Common myeloid progenitor, CD34-positive (primary cell): Measurements from ENCODE around the gene ARIH1.

Source experiments
- CTCF ChIA-PET: fragments of 350-600 bp; sonication (Branson Sonifier 250); formaldehyde crosslinking; loops from one replicate; lab custom pipeline; 2021; ENCODE audit warnings: antibody characterized with exemption; lab: Charles Lee
- POLR2A ChIA-PET: fragments of 350-600 bp; sonication (Branson Sonifier 250); formaldehyde crosslinking; loops from one replicate; lab custom pipeline; 2021; ENCODE audit warnings: antibody characterized with exemption; lab: Charles Lee
- DNase-seq, 3 donors: peaks; one replicate each; pipeline versions ENCODE4 v3.0.0 to v3.0.0-alpha.2; 2013
- H3K27ac ChIP-seq, 2 experiments: 1 replicate in 1 of 2; 2 replicates in 1 of 2; pipeline ENCODE4 v1.7.0; 2013; ENCODE audit warnings: inconsistent platforms in 2 of 2, low read length in 2 of 2, mild to moderate bottlenecking in 2 of 2, low read depth in 1 of 2, moderate library complexity in 1 of 2; ENCODE audit not compliant: severe bottlenecking in 2 of 2, insufficient read depth in 1 of 2, poor library complexity in 1 of 2
- H3K27me3 ChIP-seq, 5 experiments: replicated peaks in 2 of 5; 1 replicate in 3 of 5; 2 replicates in 2 of 5; pipeline versions ENCODE4 v1.6.1 to v1.7.0; 2013; ENCODE audit warnings: low read length in 4 of 5, mild to moderate bottlenecking in 2 of 5, moderate library complexity in 2 of 5, inconsistent platforms in 1 of 5; ENCODE audit not compliant: insufficient read depth in 5 of 5, control insufficient read depth in 4 of 5
- H3K36me3 ChIP-seq, 4 experiments: 1 replicate in 2 of 4; 2 replicates in 2 of 4; pipeline versions ENCODE4 v1.6.1 to v1.7.0; 2013; ENCODE audit warnings: low read length in 3 of 4, control low read depth in 1 of 4, mild to moderate bottlenecking in 1 of 4; ENCODE audit not compliant: control insufficient read depth in 4 of 4, insufficient read depth in 4 of 4
- H3K4me1 ChIP-seq, 4 experiments: 1 replicate in 3 of 4; 2 replicates in 1 of 4; pipeline versions ENCODE4 v1.6.1 to v1.7.1; 2013; ENCODE audit warnings: low read length in 3 of 4, mild to moderate bottlenecking in 3 of 4, control low read depth in 1 of 4, inconsistent platforms in 1 of 4, moderate library complexity in 1 of 4; ENCODE audit not compliant: control insufficient read depth in 4 of 4, insufficient read depth in 4 of 4; ENCODE audit errors: control extremely low read depth in 1 of 4
- H3K4me3 ChIP-seq, 7 experiments: 1 replicate in 4 of 7; 2 replicates in 3 of 7; pipeline versions ENCODE4 v1.5.1 to v1.7.0; 2013; ENCODE audit warnings: mild to moderate bottlenecking in 7 of 7, low read length in 6 of 7, moderate library complexity in 6 of 7, inconsistent platforms in 2 of 7, low read depth in 2 of 7, control low read depth in 1 of 7; ENCODE audit not compliant: insufficient read depth in 4 of 7, control insufficient read depth in 1 of 7; ENCODE audit errors: extremely low read depth in 1 of 7
- H3K9me3 ChIP-seq, 5 experiments: 1 replicate in 4 of 5; 2 replicates in 1 of 5; pipeline versions ENCODE4 v1.6.1 to v1.7.1; 2013; ENCODE audit warnings: low read length in 4 of 5, mild to moderate bottlenecking in 2 of 5, inconsistent platforms in 1 of 5, low read depth in 1 of 5, moderate library complexity in 1 of 5; ENCODE audit not compliant: control insufficient read depth in 4 of 5, insufficient read depth in 2 of 5; ENCODE audit errors: control extremely low read depth in 1 of 5
- WGBS: methylation state at CpG from one replicate; pipeline ENCODE4 v1.1.5; 2013; ENCODE audit not compliant: insufficient coverage; 5-methylcytosine and 5-hydroxymethylcytosine counted together

The ARIH1 gene

GRCh38 chr15:72532991-72533601 is 59.0 kb downstream of the ARIH1 start:
- H3K27ac ChIP-seq: no peak overlapping the region
- H3K9me3 ChIP-seq: no peaks in the 10 kb centered on the region
- H3K4me1 ChIP-seq: no peaks in the 10 kb centered on the region
- no peaks in the 10 kb centered on the region for H3K27me3 ChIP-seq
- H3K4me3 ChIP-seq: no peak overlapping the region
- peak; percentile 25 to 58 (median 58) for DNase-seq
- CTCF ChIA-PET: interaction anchor here (0.5 to 2.1 kb wide), 5 partner anchors 11 to 225 kb away, joined by 3 to 9 read pairs (median 6); no protein-coding TSS in a partner anchor
- POLR2A ChIA-PET: interaction anchor here (1.2 kb wide), 1 partner anchor 30 kb away, joined by 3 read pairs; no protein-coding TSS in a partner anchor
- WGBS: 89% methylated on average over 3 of the region's 5 CpGs
- H3K36me3 ChIP-seq: peaks cover 0 to 4% (median under 1%) of the 10 kb centered on the region in 4 experiments

GRCh38 chr15:72534523-72534922 is 60.4 kb downstream of the ARIH1 start:
- POLR2A ChIA-PET: no interaction called here
- H3K4me1 ChIP-seq: no peaks in the 10 kb centered on the region
- H3K4me3 ChIP-seq: no peak overlapping the region
- 100% methylated on average over 1 of the region's 3 CpGs for WGBS
- no peak overlapping the region for H3K27ac ChIP-seq
- H3K36me3 ChIP-seq: peaks cover 0 to 10% (median 3%) of the 10 kb centered on the region in 4 experiments
- DNase-seq: no peak
- CTCF ChIA-PET: interaction anchor here (0.7 to 2.1 kb wide), 3 partner anchors 9 to 222 kb away, joined by 4 to 9 read pairs (median 6); no protein-coding TSS in a partner anchor
- H3K9me3 ChIP-seq: peaks cover 0 to 2% (median 0%) of the 10 kb centered on the region in 5 experiments
- no peaks in the 10 kb centered on the region for H3K27me3 ChIP-seq

GRCh38 chr15:72535911-72536310 is 61.8 kb downstream of the ARIH1 start:
- Histone ChIP-seq H3K4me1 (no peaks in the 10 kb centered on the region), H3K36me3 (peaks cover 0 to 16% (median 8%) of the 10 kb centered on the region in 4 experiments), H3K9me3 (peaks cover 3 to 10% (median 6%) of the 10 kb centered on the region in 5 experiments), H3K27me3 (no peaks in the 10 kb centered on the region), H3K27ac (no peak overlapping the region), H3K4me3 (no peak overlapping the region)
- CTCF ChIA-PET: no interaction called here
- POLR2A ChIA-PET: no interaction called here
- WGBS: 97% methylated on average over 3 of the region's 3 CpGs
- DNase-seq: no peak

- Histone ChIP-seq H3K4me3 (no peak overlapping the region), H3K36me3 (peaks cover 0 to 16% (median 8%) of the 10 kb centered on the region in 4 experiments), H3K4me1 (no peaks in the 10 kb centered on the region), H3K27ac (no peak overlapping the region), H3K27me3 (no peaks in the 10 kb centered on the region), H3K9me3 (peaks cover 4 to 14% (median 6%) of the 10 kb centered on the region in 5 experiments)
- DNase-seq: no peak
- POLR2A ChIA-PET: no interaction called here
- WGBS: 93% methylated on average over 3 of the region's 3 CpGs
- CTCF ChIA-PET: no interaction called here
Measured at GRCh38 chr15:72536506-72536905, 62.4 kb downstream of the ARIH1 start.

- Histone ChIP-seq H3K27me3 (no peaks in the 10 kb centered on the region), H3K4me3 (no peak overlapping the region), H3K9me3 (peaks cover 4 to 14% (median 6%) of the 10 kb centered on the region in 5 experiments), H3K36me3 (peaks cover 0 to 16% (median 8%) of the 10 kb centered on the region in 4 experiments), H3K27ac (no peak overlapping the region), H3K4me1 (no peaks in the 10 kb centered on the region)
- POLR2A ChIA-PET: interaction anchor here (0.6 kb wide), 1 partner anchor 548 kb away, joined by 3 read pairs; no protein-coding TSS in a partner anchor
- CTCF ChIA-PET: interaction anchor here (0.9 to 1.8 kb wide), 3 partner anchors 9 to 12 kb away, joined by 3 to 6 read pairs (median 4); no protein-coding TSS in a partner anchor
- no peak for DNase-seq
Measured at GRCh38 chr15:72538931-72539330, 64.8 kb downstream of the ARIH1 start.

- H3K27me3 ChIP-seq: no peaks in the 10 kb centered on the region
- 98% methylated on average over 6 of the region's 11 CpGs for WGBS
- DNase-seq: peak in 1 of 3 donors; percentile 21
- no peak overlapping the region for H3K27ac ChIP-seq
- H3K4me1 ChIP-seq: no peaks in the 10 kb centered on the region
- H3K9me3 ChIP-seq: peaks cover 4 to 14% (median 6%) of the 10 kb centered on the region in 5 experiments
- ChIA-PET CTCF (interaction anchor here (0.7 to 0.9 kb wide), 2 partner anchors 9 to 89 kb away, joined by 3 read pairs; no protein-coding TSS in a partner anchor), POLR2A (no interaction called here)
- H3K36me3 ChIP-seq: peaks cover 3 to 23% (median 16%) of the 10 kb centered on the region in 4 experiments
- H3K4me3 ChIP-seq: no peak overlapping the region
Measured at GRCh38 chr15:72540606-72541237, 66.6 kb downstream of the ARIH1 start.

GRCh38 chr15:72541674-72542073 is 67.5 kb downstream of the ARIH1 start:
- no peak for DNase-seq
- H3K27me3 ChIP-seq: no peaks in the 10 kb centered on the region
- no peak overlapping the region for H3K4me3 ChIP-seq
- POLR2A ChIA-PET: no interaction called here
- peaks cover 9 to 25% (median 19%) of the 10 kb centered on the region in 4 experiments for H3K36me3 ChIP-seq
- CTCF ChIA-PET: no interaction called here
- H3K9me3 ChIP-seq: peaks cover 4 to 14% (median 6%) of the 10 kb centered on the region in 5 experiments
- no peak overlapping the region for H3K27ac ChIP-seq
- H3K4me1 ChIP-seq: no peaks in the 10 kb centered on the region
